ENCODE data around the gene SMAD3. TPM values are rescaled to one million over a fixed set of nuclear protein-coding genes. Genes with fewer than 3 reads are reported as not detected.

The SMAD3 gene
- total and polyA plus RNA-seq, 2 of the 8 experiments (the other 6 are each of a cell fraction or from before 2014, with no cell fraction given): 10.1 to 12.4 TPM

DNA sequence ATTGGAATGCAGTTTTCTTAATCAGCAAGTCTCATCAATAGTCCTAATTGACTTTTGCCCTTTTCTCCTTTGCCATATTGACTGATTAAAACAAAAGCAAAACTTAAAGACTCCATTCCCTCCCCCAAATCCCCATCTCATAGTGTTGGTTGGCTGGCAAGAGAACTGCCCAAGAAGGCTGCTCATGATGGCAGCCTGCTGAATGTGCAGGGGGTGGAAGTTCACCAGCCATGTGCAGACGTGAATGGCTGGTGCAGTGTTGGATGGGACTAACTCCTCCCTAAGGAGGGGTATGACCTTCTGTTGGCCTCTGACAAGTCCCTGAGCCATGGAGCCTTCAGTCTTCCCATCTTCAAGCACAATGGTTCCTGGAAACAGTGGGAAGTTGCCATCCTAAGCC, 7.0 kb downstream of the SMAD3 start (continued):
- TF ChIP-seq, protein P1, sequence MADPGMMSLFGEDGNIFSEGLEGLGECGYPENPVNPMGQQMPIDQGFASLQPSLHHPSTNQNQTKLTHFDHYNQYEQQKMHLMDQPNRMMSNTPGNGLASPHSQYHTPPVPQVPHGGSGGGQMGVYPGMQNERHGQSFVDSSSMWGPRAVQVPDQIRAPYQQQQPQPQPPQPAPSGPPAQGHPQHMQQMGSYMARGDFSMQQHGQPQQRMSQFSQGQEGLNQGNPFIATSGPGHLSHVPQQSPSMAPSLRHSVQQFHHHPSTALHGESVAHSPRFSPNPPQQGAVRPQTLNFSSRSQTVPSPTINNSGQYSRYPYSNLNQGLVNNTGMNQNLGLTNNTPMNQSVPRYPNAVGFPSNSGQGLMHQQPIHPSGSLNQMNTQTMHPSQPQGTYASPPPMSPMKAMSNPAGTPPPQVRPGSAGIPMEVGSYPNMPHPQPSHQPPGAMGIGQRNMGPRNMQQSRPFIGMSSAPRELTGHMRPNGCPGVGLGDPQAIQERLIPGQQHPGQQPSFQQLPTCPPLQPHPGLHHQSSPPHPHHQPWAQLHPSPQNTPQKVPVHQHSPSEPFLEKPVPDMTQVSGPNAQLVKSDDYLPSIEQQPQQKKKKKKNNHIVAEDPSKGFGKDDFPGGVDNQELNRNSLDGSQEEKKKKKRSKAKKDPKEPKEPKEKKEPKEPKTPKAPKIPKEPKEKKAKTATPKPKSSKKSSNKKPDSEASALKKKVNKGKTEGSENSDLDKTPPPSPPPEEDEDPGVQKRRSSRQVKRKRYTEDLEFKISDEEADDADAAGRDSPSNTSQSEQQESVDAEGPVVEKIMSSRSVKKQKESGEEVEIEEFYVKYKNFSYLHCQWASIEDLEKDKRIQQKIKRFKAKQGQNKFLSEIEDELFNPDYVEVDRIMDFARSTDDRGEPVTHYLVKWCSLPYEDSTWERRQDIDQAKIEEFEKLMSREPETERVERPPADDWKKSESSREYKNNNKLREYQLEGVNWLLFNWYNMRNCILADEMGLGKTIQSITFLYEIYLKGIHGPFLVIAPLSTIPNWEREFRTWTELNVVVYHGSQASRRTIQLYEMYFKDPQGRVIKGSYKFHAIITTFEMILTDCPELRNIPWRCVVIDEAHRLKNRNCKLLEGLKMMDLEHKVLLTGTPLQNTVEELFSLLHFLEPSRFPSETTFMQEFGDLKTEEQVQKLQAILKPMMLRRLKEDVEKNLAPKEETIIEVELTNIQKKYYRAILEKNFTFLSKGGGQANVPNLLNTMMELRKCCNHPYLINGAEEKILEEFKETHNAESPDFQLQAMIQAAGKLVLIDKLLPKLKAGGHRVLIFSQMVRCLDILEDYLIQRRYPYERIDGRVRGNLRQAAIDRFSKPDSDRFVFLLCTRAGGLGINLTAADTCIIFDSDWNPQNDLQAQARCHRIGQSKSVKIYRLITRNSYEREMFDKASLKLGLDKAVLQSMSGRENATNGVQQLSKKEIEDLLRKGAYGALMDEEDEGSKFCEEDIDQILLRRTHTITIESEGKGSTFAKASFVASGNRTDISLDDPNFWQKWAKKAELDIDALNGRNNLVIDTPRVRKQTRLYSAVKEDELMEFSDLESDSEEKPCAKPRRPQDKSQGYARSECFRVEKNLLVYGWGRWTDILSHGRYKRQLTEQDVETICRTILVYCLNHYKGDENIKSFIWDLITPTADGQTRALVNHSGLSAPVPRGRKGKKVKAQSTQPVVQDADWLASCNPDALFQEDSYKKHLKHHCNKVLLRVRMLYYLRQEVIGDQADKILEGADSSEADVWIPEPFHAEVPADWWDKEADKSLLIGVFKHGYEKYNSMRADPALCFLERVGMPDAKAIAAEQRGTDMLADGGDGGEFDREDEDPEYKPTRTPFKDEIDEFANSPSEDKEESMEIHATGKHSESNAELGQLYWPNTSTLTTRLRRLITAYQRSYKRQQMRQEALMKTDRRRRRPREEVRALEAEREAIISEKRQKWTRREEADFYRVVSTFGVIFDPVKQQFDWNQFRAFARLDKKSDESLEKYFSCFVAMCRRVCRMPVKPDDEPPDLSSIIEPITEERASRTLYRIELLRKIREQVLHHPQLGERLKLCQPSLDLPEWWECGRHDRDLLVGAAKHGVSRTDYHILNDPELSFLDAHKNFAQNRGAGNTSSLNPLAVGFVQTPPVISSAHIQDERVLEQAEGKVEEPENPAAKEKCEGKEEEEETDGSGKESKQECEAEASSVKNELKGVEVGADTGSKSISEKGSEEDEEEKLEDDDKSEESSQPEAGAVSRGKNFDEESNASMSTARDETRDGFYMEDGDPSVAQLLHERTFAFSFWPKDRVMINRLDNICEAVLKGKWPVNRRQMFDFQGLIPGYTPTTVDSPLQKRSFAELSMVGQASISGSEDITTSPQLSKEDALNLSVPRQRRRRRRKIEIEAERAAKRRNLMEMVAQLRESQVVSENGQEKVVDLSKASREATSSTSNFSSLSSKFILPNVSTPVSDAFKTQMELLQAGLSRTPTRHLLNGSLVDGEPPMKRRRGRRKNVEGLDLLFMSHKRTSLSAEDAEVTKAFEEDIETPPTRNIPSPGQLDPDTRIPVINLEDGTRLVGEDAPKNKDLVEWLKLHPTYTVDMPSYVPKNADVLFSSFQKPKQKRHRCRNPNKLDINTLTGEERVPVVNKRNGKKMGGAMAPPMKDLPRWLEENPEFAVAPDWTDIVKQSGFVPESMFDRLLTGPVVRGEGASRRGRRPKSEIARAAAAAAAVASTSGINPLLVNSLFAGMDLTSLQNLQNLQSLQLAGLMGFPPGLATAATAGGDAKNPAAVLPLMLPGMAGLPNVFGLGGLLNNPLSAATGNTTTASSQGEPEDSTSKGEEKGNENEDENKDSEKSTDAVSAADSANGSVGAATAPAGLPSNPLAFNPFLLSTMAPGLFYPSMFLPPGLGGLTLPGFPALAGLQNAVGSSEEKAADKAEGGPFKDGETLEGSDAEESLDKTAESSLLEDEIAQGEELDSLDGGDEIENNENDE (IDR thresholded peaks at IDR 0.05; ENCODE audit: insufficient replicate concordance, low read length): no peak
- no peak for TF ChIP-seq TAF1 (IDR thresholded peaks at IDR 0.05; ENCODE audit: low read depth, low read length)
- no peak for TF ChIP-seq SRF (IDR thresholded peaks at IDR 0.05; ENCODE audit: low read depth, low read length)
- no peak for TF ChIP-seq CHD2 (IDR thresholded peaks at IDR 0.05; ENCODE audit: low read length)
- TF ChIP-seq KDM1A (IDR thresholded peaks at IDR 0.05; ENCODE audit: borderline replicate concordance, low read length): no peak

Data from H1 (cell line).